Naive thymus-derived CD4-positive, alpha-beta T cell (primary cell): ENCODE results near the gene CANX. TPM values are rescaled to one million over a fixed set of nuclear protein-coding genes. Genes with fewer than 3 reads are reported as not detected.

Experiments
- ATAC-seq: fragments of 150-1000 bp; cut with Tn5 transposase; 2 replicates; pipeline ENCODE4 v1.10.0; 2021; ENCODE audit warnings: mild to moderate bottlenecking, moderate library complexity
- CTCF ChIA-PET: fragments of 350-600 bp; sonication (Branson Sonifier 250); formaldehyde crosslinking; loops from one replicate; lab custom pipeline; 2021; ENCODE audit warnings: antibody characterized with exemption; lab: Charles Lee
- POLR2A ChIA-PET: fragments of 350-600 bp; sonication (Branson Sonifier 250); formaldehyde crosslinking; loops from one replicate; lab custom pipeline; 2021; ENCODE audit warnings: antibody characterized with exemption, inconsistent platforms; lab: Charles Lee
- DNase-seq, 9 donors: peaks; one replicate each; pipeline versions ENCODE4 v3.0.0 to v3.0.0-alpha.2; 2020 to 2022; ENCODE audit warnings: mixed read lengths in 1 of 9
- H3K27ac ChIP-seq: one replicate; pipeline ENCODE4 v1.7.0; 2013; ENCODE audit warnings: mild to moderate bottlenecking, low read depth, low read length, moderate library complexity
- H3K27me3 ChIP-seq, 2 donors: one replicate each; pipeline ENCODE4 v1.7.0; 2013; ENCODE audit warnings: low read length in 2 of 2, mild to moderate bottlenecking in 2 of 2, moderate library complexity in 2 of 2; ENCODE audit not compliant: control insufficient read depth in 2 of 2, insufficient read depth in 2 of 2
- H3K36me3 ChIP-seq, 3 experiments: 1 replicate in 2 of 3; 2 replicates in 1 of 3; pipeline ENCODE4 v1.7.0; 2013; ENCODE audit warnings: low read length in 3 of 3, mild to moderate bottlenecking in 3 of 3, moderate library complexity in 1 of 3; ENCODE audit not compliant: insufficient read depth in 3 of 3, control insufficient read depth in 2 of 3
- H3K4me1 ChIP-seq, 2 donors: one replicate each; pipeline ENCODE4 v1.7.0; 2013; ENCODE audit warnings: low read length in 2 of 2, mild to moderate bottlenecking in 2 of 2, moderate library complexity in 1 of 2; ENCODE audit not compliant: control insufficient read depth in 2 of 2, insufficient read depth in 2 of 2
- H3K4me3 ChIP-seq: 2 replicates; pipeline ENCODE4 v1.7.0; 2013; ENCODE audit warnings: mild to moderate bottlenecking, low read length
- H3K9me3 ChIP-seq, 3 experiments: 1 replicate in 2 of 3; 2 replicates in 1 of 3; pipeline ENCODE4 v1.7.0; 2013; ENCODE audit warnings: low read length in 3 of 3; ENCODE audit not compliant: control insufficient read depth in 2 of 3
- H3K27ac Mint-ChIP-seq, 9 donors: one replicate each; pipeline ENCODE4 v1.8.0; 2020 to 2022; ENCODE audit warnings: mixed read lengths in 9 of 9, mild to moderate bottlenecking in 8 of 9, moderate library complexity in 5 of 9, inconsistent platforms in 2 of 9
- H3K27me3 Mint-ChIP-seq, 5 donors: one replicate each; pipeline ENCODE4 v1.8.0; 2021 to 2022; ENCODE audit warnings: mixed read lengths in 5 of 5, mild to moderate bottlenecking in 1 of 5
- H3K36me3 Mint-ChIP-seq, 5 donors: one replicate each; pipeline ENCODE4 v1.8.0; 2020 to 2022; ENCODE audit warnings: mixed read lengths in 5 of 5, mild to moderate bottlenecking in 3 of 5, inconsistent platforms in 1 of 5
- H3K4me1 Mint-ChIP-seq, 7 donors: one replicate each; pipeline ENCODE4 v1.8.0; 2020 to 2022; ENCODE audit warnings: mixed read lengths in 7 of 7, mild to moderate bottlenecking in 3 of 7, inconsistent platforms in 1 of 7
- H3K4me3 Mint-ChIP-seq, 10 donors: one replicate each; pipeline ENCODE4 v1.8.0; 2020 to 2022; ENCODE audit warnings: mild to moderate bottlenecking in 10 of 10, mixed read lengths in 10 of 10, moderate library complexity in 6 of 10, inconsistent platforms in 2 of 10
- H3K9me3 Mint-ChIP-seq, 11 donors: one replicate each; pipeline ENCODE4 v1.8.0; 2020 to 2022; ENCODE audit warnings: mixed read lengths in 11 of 11, mild to moderate bottlenecking in 4 of 11, inconsistent platforms in 1 of 11, moderate library complexity in 1 of 11
- intact Hi-C, 2 donors: fragments of 100-400 bp; cut with micrococcal nuclease; formaldehyde crosslinking; loops; one replicate each; pipeline ENCODE4 v1.15.1; 2023
- polyA plus RNA-seq, 2 donors: library from polyadenylated mRNA; unstranded; fragments of 300-500 nt; fragmentation: Illumina TruSeq; gene quantifications; one replicate each; pipeline ENCODE4 v1.2.3, GENCODE V29; 2021
- total RNA-seq, 6 experiments: library from RNA in 5 of 6; stranded (reverse) in 5 of 6; gene quantifications; 1 replicate in 5 of 6; 2 replicates in 1 of 6; pipeline ENCODE4 v1.2.3 and lab custom pipeline; 2021 to 2026

Gene CANX
- total and polyA plus RNA-seq, 7 experiments from 2014 or later: 175 to 499 (median 253) TPM

- Mint-ChIP-seq H3K36me3 (peaks cover 0 to 11% (median 0%) of the 10 kb centered on the region in 5 donors), H3K27ac (peak overlapping the region; percentile 16 to 90 (median 63)), H3K4me1 (peaks cover 48 to 72% (median 57%) of the 10 kb centered on the region in 7 donors), H3K27me3 (no peaks in the 10 kb centered on the region), H3K4me3 (no peak overlapping the region), H3K9me3 (no peaks in the 10 kb centered on the region)
- Histone ChIP-seq H3K4me1 (peaks cover 7 to 13% of the 10 kb centered on the region in 2 donors), H3K27ac (no peak overlapping the region), H3K9me3 (no peaks in the 10 kb centered on the region), H3K27me3 (no peaks in the 10 kb centered on the region), H3K36me3 (peaks cover 0 to 28% (median 13%) of the 10 kb centered on the region in 3 experiments), H3K4me3 (no peak overlapping the region)
- ATAC-seq: no peak
- ChIA-PET POLR2A (interaction anchor here (0.6 to 1.8 kb wide), 11 partner anchors 9 to 140 kb away, joined by 3 to 7 read pairs (median 3); partner anchors contain the start of genes HNRNPH1 and LTC4S), CTCF (interaction anchor here (0.6 to 2.8 kb wide), 15 partner anchors 8 to 327 kb away, joined by 3 to 36 read pairs (median 4); partner anchors contain the start of genes LTC4S and TBC1D9B)
- DNase-seq: no peak
- intact Hi-C loops: loop anchor here (1.0 to 2.0 kb wide), 8 partner anchors 30 to 146 kb away; partner anchors contain the start of genes MAML1 (in 2 of the 2), MRNIP (in 2 of the 2) and CANX (in 1 of the 2)
Observed at GRCh38 chr5:179762781-179763176, 64.0 kb downstream of the CANX start.

GRCh38 chr5:179763215-179763945, 64.6 kb downstream of the CANX start:
- H3K4me1 Mint-ChIP-seq: peaks cover 48 to 70% (median 57%) of the 10 kb centered on the region in 7 donors
- DNase-seq: peak in 8 of 9 donors; percentile 32 to 64 (median 51)
- peak overlapping the region in 2 of 10 donors; percentile 12 to 29 for H3K4me3 Mint-ChIP-seq

GRCh38 chr5:179764056-179764455, 65.3 kb downstream of the CANX start:
- Mint-ChIP-seq H3K4me3 (no peak overlapping the region), H3K9me3 (no peaks in the 10 kb centered on the region), H3K4me1 (peaks cover 46 to 68% (median 54%) of the 10 kb centered on the region in 7 donors), H3K27ac (no peak overlapping the region), H3K36me3 (peaks cover 0 to 12% (median under 1%) of the 10 kb centered on the region in 5 donors), H3K27me3 (no peaks in the 10 kb centered on the region)
- peaks cover 0 to 41% (median 13%) of the 10 kb centered on the region in 3 experiments for H3K36me3 ChIP-seq
- ATAC-seq: no peak
- H3K4me1 ChIP-seq: peaks cover 7 to 13% of the 10 kb centered on the region in 2 donors
- no peak for DNase-seq
- H3K4me3 ChIP-seq: no peak overlapping the region
- POLR2A ChIA-PET: interaction anchor here (1.4 to 1.8 kb wide), 3 partner anchors 30 to 141 kb away, joined by 4 to 6 read pairs (median 4); partner anchors contain the start of genes HNRNPH1 and LTC4S
- H3K27ac ChIP-seq: no peak overlapping the region
- CTCF ChIA-PET: interaction anchor here (0.6 to 2.8 kb wide), 3 partner anchors 10 to 32 kb away, joined by 3 to 36 read pairs (median 4); partner anchors contain the start of gene LTC4S
- H3K27me3 ChIP-seq: no peaks in the 10 kb centered on the region
- no peaks in the 10 kb centered on the region for H3K9me3 ChIP-seq
- intact Hi-C loops: no loop called here

More at GRCh38 chr5:179763215-179763945, 64.6 kb downstream of the CANX start:
- ChIA-PET POLR2A (interaction anchor here (0.6 to 1.8 kb wide), 10 partner anchors 21 to 140 kb away, joined by 3 to 7 read pairs (median 4); partner anchors contain the start of genes HNRNPH1 and LTC4S), CTCF (interaction anchor here (0.6 to 2.8 kb wide), 12 partner anchors 9 to 327 kb away, joined by 3 to 36 read pairs (median 4); partner anchors contain the start of gene LTC4S)
- Histone ChIP-seq H3K4me3 (no peak overlapping the region), H3K36me3 (peaks cover 0 to 34% (median 13%) of the 10 kb centered on the region in 3 experiments), H3K9me3 (no peaks in the 10 kb centered on the region), H3K4me1 (peaks cover 7 to 13% of the 10 kb centered on the region in 2 donors), H3K27ac (no peak overlapping the region), H3K27me3 (no peaks in the 10 kb centered on the region)
- Mint-ChIP-seq H3K36me3 (peaks cover 0 to 11% (median 0%) of the 10 kb centered on the region in 5 donors), H3K9me3 (no peaks in the 10 kb centered on the region), H3K27ac (peak overlapping the region in 6 of 9 donors; percentile 10 to 90 (median 49)), H3K27me3 (no peaks in the 10 kb centered on the region)
- intact Hi-C loops: loop anchor here (1.0 to 2.0 kb wide), 8 partner anchors 31 to 145 kb away; partner anchors contain the start of genes MAML1 (in 2 of the 2), MRNIP (in 2 of the 2) and CANX (in 1 of the 2)
- ATAC-seq: peak; percentile 75

GRCh38 chr5:179765400-179765799, 66.6 kb downstream of the CANX start:
- Histone ChIP-seq H3K4me3 (no peak overlapping the region), H3K4me1 (peaks cover 7 to 13% of the 10 kb centered on the region in 2 donors), H3K27me3 (no peaks in the 10 kb centered on the region), H3K9me3 (no peaks in the 10 kb centered on the region), H3K36me3 (peaks cover 0 to 52% (median 13%) of the 10 kb centered on the region in 3 experiments), H3K27ac (no peak overlapping the region)
- intact Hi-C loops: no loop called here
- ATAC-seq (peak; percentile 39), DNase-seq (no peak)
- H3K36me3 Mint-ChIP-seq: peaks cover 0 to 19% (median 4%) of the 10 kb centered on the region in 5 donors
- no peak overlapping the region for H3K4me3 Mint-ChIP-seq
- ChIA-PET CTCF (interaction anchor here (0.6 kb wide), 1 partner anchor 102 kb away, joined by 4 read pairs; no protein-coding TSS in a partner anchor), POLR2A (interaction anchor here (1.1 kb wide), 1 partner anchor 106 kb away, joined by 3 read pairs; no protein-coding TSS in a partner anchor)
- H3K4me1 Mint-ChIP-seq: peaks cover 34 to 54% (median 41%) of the 10 kb centered on the region in 7 donors
- no peaks in the 10 kb centered on the region for H3K27me3 Mint-ChIP-seq
- H3K27ac Mint-ChIP-seq: peak overlapping the region in 1 of 9 donors; percentile 42
- H3K9me3 Mint-ChIP-seq: no peaks in the 10 kb centered on the region

GRCh38 chr5:179766021-179766725, 67.4 kb downstream of the CANX start:
- intact Hi-C loops: no loop called here
- Mint-ChIP-seq H3K27me3 (no peaks in the 10 kb centered on the region), H3K4me1 (peaks cover 31 to 48% (median 37%) of the 10 kb centered on the region in 7 donors), H3K9me3 (no peaks in the 10 kb centered on the region), H3K36me3 (peaks cover 0 to 23% (median 4%) of the 10 kb centered on the region in 5 donors), H3K27ac (no peak overlapping the region), H3K4me3 (no peak overlapping the region)
- peaks cover 5 to 59% (median 13%) of the 10 kb centered on the region in 3 experiments for H3K36me3 ChIP-seq
- POLR2A ChIA-PET: interaction anchor here (0.6 to 1.1 kb wide), 3 partner anchors 17 to 204 kb away, joined by 3 to 4 read pairs (median 3); no protein-coding TSS in a partner anchor
- no peaks in the 10 kb centered on the region for H3K27me3 ChIP-seq
- DNase-seq: no peak
- CTCF ChIA-PET: interaction anchor here (0.8 kb wide), 1 partner anchor 382 kb away, joined by 4 read pairs; no protein-coding TSS in a partner anchor
- peaks cover 7 to 13% of the 10 kb centered on the region in 2 donors for H3K4me1 ChIP-seq
- H3K9me3 ChIP-seq: no peaks in the 10 kb centered on the region
- no peak for ATAC-seq
- H3K4me3 ChIP-seq: no peak overlapping the region
- H3K27ac ChIP-seq: no peak overlapping the region
